IMR-90 (cell line): Measurements from ENCODE around the gene PDCD6IP. TPM values are rescaled to one million over a fixed set of nuclear protein-coding genes. Genes with fewer than 3 reads are reported as not detected.

ENCODE experiments used
- ATAC-seq: fragments of 200-7000 bp; cut with Tn5 transposase; 2 replicates; pipeline ENCODE4 v1.9.1; 2020; ENCODE audit warnings: low read depth, mild to moderate bottlenecking, moderate library complexity
- BruUV-seq: library from RNA; stranded (reverse); fragments of 400-500 nt; replicated peaks from 2 replicates; lab custom pipeline; 2021; lab: Mats Ljungman, UMichigan
- CTCF ChIA-PET: fragments of 300-600 bp; formaldehyde crosslinking; extraction: SDS; loops from one replicate; lab custom pipeline; 2021; ENCODE audit warnings: antibody characterized with exemption; lab: Yijun Ruan, JAX
- POLR2A ChIA-PET: fragments of 300-600 bp; sonication (Branson Sonifier 250); formaldehyde crosslinking; loops from one replicate; lab custom pipeline; 2022; ENCODE audit warnings: antibody characterized with exemption; ENCODE audit not compliant: unreplicated experiment; lab: Charles Lee
- DNase-seq: peaks from one replicate; pipeline ENCODE4 v3.0.0; 2013
- H2AFZ ChIP-seq: replicated peaks from 2 replicates; pipeline ENCODE3; 2013; ENCODE audit warnings: low read length, mild to moderate bottlenecking; ENCODE audit not compliant: poor library complexity
- H2AK5ac ChIP-seq: 2 replicates; pipeline ENCODE4 v1.6.1; 2013; ENCODE audit warnings: low read depth, low read length, inconsistent platforms
- H2AK9ac ChIP-seq: replicated peaks from 2 replicates; pipeline ENCODE3; 2013; ENCODE audit warnings: mild to moderate bottlenecking, low read depth, low read length, moderate library complexity; ENCODE audit not compliant: poor library complexity
- H2BK120ac ChIP-seq: 2 replicates; pipeline ENCODE4 v1.6.1; 2013; ENCODE audit warnings: low read depth, low read length, inconsistent platforms
- H2BK15ac ChIP-seq: 3 replicates; pipeline ENCODE4 v1.6.1; 2013; ENCODE audit warnings: low read depth, low read length, inconsistent platforms
- H2BK20ac ChIP-seq: 2 replicates; pipeline ENCODE4 v1.6.1; 2013; ENCODE audit warnings: low read depth, mild to moderate bottlenecking, inconsistent platforms, low read length, moderate library complexity
- H2BK5ac ChIP-seq: 2 replicates; pipeline ENCODE4 v1.6.1; 2013; ENCODE audit warnings: mild to moderate bottlenecking, low read depth, low read length, inconsistent platforms; ENCODE audit not compliant: poor library complexity, severe bottlenecking
- H3K14ac ChIP-seq: replicated peaks from 2 replicates; pipeline ENCODE4 v1.6.1; 2013; ENCODE audit warnings: low read depth, low read length, inconsistent platforms
- H3K18ac ChIP-seq: 2 replicates; pipeline ENCODE4 v1.6.1; 2013; ENCODE audit warnings: low read depth, low read length, control low read depth
- H3K23ac ChIP-seq: 2 replicates; pipeline ENCODE4 v1.6.1; 2013; ENCODE audit warnings: low read depth, low read length, inconsistent platforms
- H3K27ac ChIP-seq: 2 replicates; pipeline ENCODE4 v1.5.1; 2013; ENCODE audit warnings: mild to moderate bottlenecking, control low read depth, low read length; ENCODE audit not compliant: insufficient read depth
- H3K27me3 ChIP-seq: 2 replicates; pipeline ENCODE4 v1.6.1; 2013; ENCODE audit warnings: low read length; ENCODE audit not compliant: control insufficient read depth, insufficient read depth
- H3K36me3 ChIP-seq: 2 replicates; pipeline ENCODE4 v1.6.1; 2013; ENCODE audit warnings: low read length, mixed read lengths; ENCODE audit not compliant: control insufficient read depth, insufficient read depth
- H3K4ac ChIP-seq: 2 replicates; pipeline ENCODE4 v1.6.1; 2013; ENCODE audit warnings: low read depth, low read length, inconsistent platforms
- H3K4me1 ChIP-seq: 2 replicates; pipeline ENCODE4 v1.6.1; 2013; ENCODE audit warnings: low read length, mixed read lengths; ENCODE audit not compliant: control insufficient read depth, insufficient read depth
- H3K4me2 ChIP-seq: 2 replicates; pipeline ENCODE4 v1.6.1; 2013; ENCODE audit warnings: low read depth, mild to moderate bottlenecking, control low read depth, low read length, moderate library complexity
- H3K4me3 ChIP-seq: 2 replicates; pipeline ENCODE4 v1.5.1; 2013; ENCODE audit warnings: low read depth, mild to moderate bottlenecking, control low read depth, low read length, moderate library complexity; ENCODE audit not compliant: insufficient read depth
- H3K56ac ChIP-seq: 2 replicates; pipeline ENCODE4 v1.6.1; 2013; ENCODE audit warnings: low read length, inconsistent platforms; ENCODE audit not compliant: insufficient read depth; ENCODE audit errors: extremely low read depth
- H3K79me1 ChIP-seq, 2 experiments: 2 replicates each; pipeline ENCODE4 v1.6.1; 2013; ENCODE audit warnings: low read length in 2 of 2, inconsistent platforms in 1 of 2, low read depth in 1 of 2
- H3K9ac ChIP-seq: 2 replicates; pipeline ENCODE4 v1.6.1; 2013; ENCODE audit warnings: low read depth, low read length, control low read depth
- H3K9me1 ChIP-seq: 2 replicates; pipeline ENCODE4 v1.6.1; 2013; ENCODE audit warnings: low read length, inconsistent platforms; ENCODE audit not compliant: insufficient read depth
- H3K9me3 ChIP-seq: 2 replicates; pipeline ENCODE4 v1.6.1; 2013; ENCODE audit warnings: low read length; ENCODE audit not compliant: control insufficient read depth, insufficient read depth
- H4K20me1 ChIP-seq: 2 replicates; pipeline ENCODE4 v1.6.1; 2013; ENCODE audit warnings: low read length, inconsistent platforms; ENCODE audit not compliant: insufficient read depth
- H4K5ac ChIP-seq: 2 replicates; pipeline ENCODE4 v1.6.1; 2013; ENCODE audit warnings: mild to moderate bottlenecking, low read depth, low read length, control low read depth
- H4K8ac ChIP-seq, 2 experiments: 2 replicates each; pipeline ENCODE4 v1.6.1; 2013; ENCODE audit warnings: low read depth in 2 of 2, low read length in 2 of 2, control low read depth in 1 of 2, inconsistent platforms in 1 of 2
- H4K91ac ChIP-seq: 2 replicates; pipeline ENCODE4 v1.6.1; 2013; ENCODE audit warnings: low read depth, low read length, inconsistent platforms; ENCODE audit not compliant: insufficient read depth
- MAFK ChIP-seq: IDR thresholded peaks from 2 replicates; pipeline ENCODE4 v1.6.1; 2012; ENCODE audit warnings: low read depth, low read length, improper control_type of control experiment
- NFE2L2 ChIP-seq: fragments of 150-350 bp; IDR thresholded peaks from 2 replicates; pipeline ENCODE4 v1.6.1; 2016; ENCODE audit warnings: low read depth, mild to moderate bottlenecking, low read length
- SMC3 ChIP-seq: fragments of 150-350 bp; IDR thresholded peaks from 2 replicates; pipeline ENCODE4 v1.6.1; 2016; ENCODE audit warnings: low read depth, mild to moderate bottlenecking, antibody characterized with exemption, low read length, moderate library complexity
- WGBS, 2 experiments: methylation state at CpG; one replicate each; pipeline versions ENCODE4 v1.1.5 to v1.1.7; 2013; ENCODE audit warnings: missing lambda C conversion rate in 2 of 2; ENCODE audit not compliant: insufficient read length in 1 of 2; ENCODE audit errors: extremely low coverage in 2 of 2; 5-methylcytosine and 5-hydroxymethylcytosine counted together
- dilution Hi-C: fragments of 300-500 bp; cut with HindIII; formaldehyde crosslinking; loops from one replicate; pipeline ENCODE4 v1.14.3; 2018; ENCODE audit warnings: low sequenced_read_pairs; ENCODE audit not compliant: unreplicated experiment
- in situ Hi-C: fragments of 300-500 bp; cut with MboI; formaldehyde crosslinking; loops from 3 replicates; pipeline ENCODE4 v1.14.3; 2019; ENCODE audit warnings: low sequenced_read_pairs, inconsistent platforms, mixed read lengths
- intact Hi-C: fragments of 100-400 bp; cut with micrococcal nuclease; formaldehyde crosslinking; loops from 2 replicates; pipeline ENCODE4 v1.10.0; 2022
- polyA plus RNA-seq, 3 experiments: library from polyadenylated mRNA; depleted of rRNA; stranded (reverse); fragments of >200 nt; gene quantifications; 2 replicates each; pipeline ENCODE4 v1.2.3, GENCODE V29; 2012; ENCODE audit warnings: low replicate concordance in 1 of 3
- total RNA-seq: library from RNA; depleted of rRNA; stranded (reverse); fragments of >200 nt; gene quantifications from 2 replicates; pipeline ENCODE4 v1.2.3, GENCODE V29; 2012

The PDCD6IP gene
- total and polyA plus RNA-seq, 2 of the 4 experiments (the other 2 are of a cell fraction), result 68.1 to 78.3 TPM

GRCh38 chr3:33807191-33807590 lies 8.8 kb downstream of the PDCD6IP start:
- no peak overlapping the region for H3K18ac ChIP-seq
- DNase-seq (no peak), ATAC-seq (0 out of 2 replicates have a peak, but pooled peaks have one; percentile 19)
- ChIA-PET CTCF (no interaction called here), POLR2A (interaction anchor here (1.0 kb wide), 1 partner anchor 9 kb away, joined by 4 read pairs; the partner anchor contains the start of gene PDCD6IP)
- no peak overlapping the region for H2BK5ac ChIP-seq
- intact Hi-C loops (no loop called here), dilution Hi-C loops (no loop called here), in situ Hi-C loops (no loop called here)
- H4K20me1 ChIP-seq, result peaks cover 64% of the 10 kb centered on the region
- peaks cover 10% of the 10 kb centered on the region for H3K36me3 ChIP-seq
- peaks cover 11% of the 10 kb centered on the region; the same call in 1 of the 2 replicates for H3K9me1 ChIP-seq
- H3K4ac ChIP-seq, result no peak overlapping the region
- no peak overlapping the region for H2BK15ac ChIP-seq
- H2AK5ac ChIP-seq, result no peak overlapping the region
- BruUV-seq, result no TSS peak
- no peak overlapping the region for H3K4me2 ChIP-seq
- no peak overlapping the region for H2AK9ac ChIP-seq
- no peak overlapping the region for H3K9ac ChIP-seq
- no peaks in the 10 kb centered on the region for H3K27me3 ChIP-seq
- no peak overlapping the region for H4K5ac ChIP-seq
- no peak overlapping the region for H3K56ac ChIP-seq
- no peak overlapping the region for H3K27ac ChIP-seq
- no peak overlapping the region for H4K91ac ChIP-seq
- WGBS, 2 experiments, result no CpG with 5 or more reads among the region's 2 CpGs
- TF ChIP-seq NFE2L2, result peak; percentile 77
- peak; percentile 93 for TF ChIP-seq MAFK
- TF ChIP-seq SMC3, result no peak
- H3K79me1 ChIP-seq, result peaks cover 30 to 56% of the 10 kb centered on the region in 2 experiments
- H3K23ac ChIP-seq, result no peak overlapping the region
- peaks cover 4% of the 10 kb centered on the region for H3K4me1 ChIP-seq
- no peak overlapping the region for H2BK20ac ChIP-seq
- H3K14ac ChIP-seq, result no peak overlapping the region
- H2BK120ac ChIP-seq, result no peak overlapping the region
- H4K8ac ChIP-seq, result no peak overlapping the region
- no peaks in the 10 kb centered on the region for H3K9me3 ChIP-seq
- H3K4me3 ChIP-seq, result no peak overlapping the region
- H2AFZ ChIP-seq, result no peak overlapping the region
